ENCODE data around the gene ABHD6. TPM values are rescaled to one million over a fixed set of nuclear protein-coding genes. Genes with fewer than 3 reads are reported as not detected.

Gene ABHD6
- total RNA-seq, 1 donor from 2014 or later = 4.9 TPM

DNA sequence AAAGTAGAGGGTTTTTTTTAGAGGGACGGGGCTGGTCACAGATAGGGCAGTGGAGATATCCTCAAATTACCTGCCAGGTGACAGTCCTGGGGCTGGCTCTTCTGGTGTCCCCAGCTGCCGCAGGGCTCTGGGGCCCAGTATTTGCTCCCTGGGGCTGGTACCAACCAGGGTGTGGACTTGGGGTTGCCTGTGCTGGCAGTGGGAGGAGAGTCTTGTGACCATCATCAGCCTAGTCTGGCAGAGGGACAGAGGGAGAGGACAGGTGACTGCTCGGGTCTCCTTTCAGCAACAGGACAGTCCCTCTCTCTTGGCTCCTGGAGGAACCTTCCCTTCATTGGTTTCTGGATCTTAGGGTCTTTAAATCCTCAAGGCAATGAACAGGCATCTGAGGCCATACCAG, 60.6 kb downstream of the ABHD6 start:
- H3K9me3 Mint-ChIP-seq = peaks cover 4% of the 10 kb centered on the region
- DNase-seq (ENCODE audit: low spot score in 2 of 2, unreplicated experiment in 2 of 2) = no peak
- H3K4me3 Mint-ChIP-seq = no peak overlapping the region
- H3K4me1 Mint-ChIP-seq = no peaks in the 10 kb centered on the region
- H3K27me3 Mint-ChIP-seq (ENCODE audit: low read depth) = peaks cover 37% of the 10 kb centered on the region
- no peak overlapping the region for H3K27ac Mint-ChIP-seq
- no peaks in the 10 kb centered on the region for H3K36me3 Mint-ChIP-seq
- TF ChIP-seq, protein P1, sequence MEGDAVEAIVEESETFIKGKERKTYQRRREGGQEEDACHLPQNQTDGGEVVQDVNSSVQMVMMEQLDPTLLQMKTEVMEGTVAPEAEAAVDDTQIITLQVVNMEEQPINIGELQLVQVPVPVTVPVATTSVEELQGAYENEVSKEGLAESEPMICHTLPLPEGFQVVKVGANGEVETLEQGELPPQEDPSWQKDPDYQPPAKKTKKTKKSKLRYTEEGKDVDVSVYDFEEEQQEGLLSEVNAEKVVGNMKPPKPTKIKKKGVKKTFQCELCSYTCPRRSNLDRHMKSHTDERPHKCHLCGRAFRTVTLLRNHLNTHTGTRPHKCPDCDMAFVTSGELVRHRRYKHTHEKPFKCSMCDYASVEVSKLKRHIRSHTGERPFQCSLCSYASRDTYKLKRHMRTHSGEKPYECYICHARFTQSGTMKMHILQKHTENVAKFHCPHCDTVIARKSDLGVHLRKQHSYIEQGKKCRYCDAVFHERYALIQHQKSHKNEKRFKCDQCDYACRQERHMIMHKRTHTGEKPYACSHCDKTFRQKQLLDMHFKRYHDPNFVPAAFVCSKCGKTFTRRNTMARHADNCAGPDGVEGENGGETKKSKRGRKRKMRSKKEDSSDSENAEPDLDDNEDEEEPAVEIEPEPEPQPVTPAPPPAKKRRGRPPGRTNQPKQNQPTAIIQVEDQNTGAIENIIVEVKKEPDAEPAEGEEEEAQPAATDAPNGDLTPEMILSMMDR (IDR thresholded peaks at IDR 0.05; ENCODE audit: unreplicated experiment) = no peak

DNA sequence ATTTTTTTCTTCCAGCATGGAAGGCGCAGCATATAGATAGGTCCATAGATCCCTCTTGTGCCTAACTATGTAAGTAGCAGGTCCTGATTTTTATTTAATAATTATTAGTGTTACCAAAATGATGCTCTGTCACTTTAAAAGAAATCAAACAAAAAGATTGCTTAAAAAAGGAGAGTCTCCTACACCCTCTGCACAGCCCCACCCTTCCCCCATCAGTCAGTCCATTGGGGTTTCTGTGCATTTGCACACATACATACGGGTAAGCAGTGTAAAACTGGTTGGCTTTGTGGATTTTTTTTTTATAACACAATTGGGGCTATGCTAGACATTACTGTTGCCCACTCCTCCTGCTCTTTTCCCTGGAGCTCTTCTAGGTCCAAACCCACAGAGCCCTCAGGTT, 61.5 kb downstream of the ABHD6 start:
- TF ChIP-seq, protein P1 (IDR thresholded peaks at IDR 0.05; ENCODE audit: unreplicated experiment) = no peak

DNA sequence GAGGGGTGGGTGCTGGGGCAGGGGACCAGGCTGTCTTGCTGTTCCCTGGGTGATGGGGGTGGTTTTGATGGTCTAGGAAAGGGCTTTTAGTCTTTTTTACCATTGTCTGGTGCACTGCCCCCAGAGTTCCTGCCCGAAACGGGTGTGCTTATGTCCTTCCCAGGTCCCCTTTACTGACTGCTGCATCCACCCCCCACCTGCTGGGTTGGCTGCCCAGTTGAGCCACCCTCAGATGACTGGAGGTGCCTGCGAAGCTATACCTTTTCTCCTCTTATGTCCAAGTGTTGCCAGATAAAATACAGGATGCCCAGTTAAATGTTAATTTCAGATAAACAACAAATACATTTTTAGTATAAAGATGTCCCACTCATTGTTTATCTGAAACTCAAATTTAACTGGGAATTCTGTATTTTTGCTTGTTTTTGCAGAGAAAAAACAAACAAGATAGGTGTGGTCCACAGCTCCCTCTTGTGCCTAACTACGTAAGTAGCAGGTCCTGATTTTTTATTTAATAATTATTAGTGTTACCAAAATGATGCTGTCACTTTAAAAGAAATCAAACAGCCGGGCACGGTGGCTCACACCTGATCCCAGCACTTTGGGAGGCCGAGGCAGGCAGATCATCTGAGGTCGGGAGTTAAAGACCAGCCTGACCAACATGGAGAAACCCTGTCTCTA, 62.4 kb downstream of the ABHD6 start:
- Mint-ChIP-seq H3K4me1 (no peaks in the 10 kb centered on the region), H3K9me3 (peaks cover 4% of the 10 kb centered on the region), H3K27ac (no peak overlapping the region), H3K27me3 (ENCODE audit: low read depth) (peaks cover 37% of the 10 kb centered on the region), H3K4me3 (no peak overlapping the region), H3K36me3 (no peaks in the 10 kb centered on the region)
- DNase-seq (ENCODE audit: low spot score in 2 of 2, unreplicated experiment in 2 of 2) = no peak
- TF ChIP-seq, protein P1 (IDR thresholded peaks at IDR 0.05; ENCODE audit: unreplicated experiment) = peak; percentile 66

More for the DNA sequence above, 61.5 kb downstream of the ABHD6 start:
- H3K9me3 Mint-ChIP-seq = peaks cover 4% of the 10 kb centered on the region
- no peak overlapping the region for H3K27ac Mint-ChIP-seq
- H3K36me3 Mint-ChIP-seq = no peaks in the 10 kb centered on the region
- no peak overlapping the region for H3K4me3 Mint-ChIP-seq
- H3K4me1 Mint-ChIP-seq = no peaks in the 10 kb centered on the region
- no peak for DNase-seq (ENCODE audit: low spot score in 2 of 2, unreplicated experiment in 2 of 2)
- peaks cover 37% of the 10 kb centered on the region for H3K27me3 Mint-ChIP-seq (ENCODE audit: low read depth)

DNA sequence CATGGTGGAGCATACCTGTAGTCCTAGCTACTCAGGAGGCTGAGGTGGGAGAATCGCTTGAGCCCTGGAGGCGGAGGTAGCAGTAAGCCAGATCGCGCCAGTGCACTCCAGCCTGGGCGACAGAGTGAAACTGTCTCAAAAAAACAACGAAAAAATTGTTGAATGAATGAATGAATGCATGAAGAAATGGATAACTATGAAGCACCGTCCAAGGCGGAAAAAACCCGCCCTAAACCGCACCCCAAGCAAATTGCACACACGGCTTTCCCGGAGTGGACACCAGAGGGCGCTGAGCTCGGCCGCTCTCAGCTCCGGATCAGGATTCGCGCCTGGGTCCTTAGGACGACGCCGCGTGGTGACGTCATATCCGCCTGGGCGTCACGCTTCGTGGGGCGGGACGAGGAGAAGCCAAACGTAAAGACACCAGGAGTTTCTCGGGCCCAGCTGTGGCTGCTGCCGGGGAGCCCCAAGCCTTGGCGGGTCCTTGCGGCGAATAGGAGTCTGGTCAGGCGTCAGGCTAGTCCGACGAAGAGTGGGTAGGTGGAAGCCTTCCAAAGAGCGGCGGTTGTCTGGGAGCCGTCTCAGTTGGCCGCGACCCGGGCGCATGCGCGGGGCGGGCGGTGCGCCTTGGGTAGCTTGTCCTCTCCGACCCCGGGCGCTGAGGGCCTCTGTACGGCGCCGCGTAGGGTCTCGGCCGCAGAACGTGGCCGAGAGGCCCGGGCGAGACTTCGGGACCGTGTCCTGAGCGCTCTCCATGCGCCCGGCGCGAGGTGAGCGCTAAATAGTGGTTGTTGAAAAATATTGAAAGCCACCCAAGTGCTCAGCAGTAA, 68.5 kb downstream of the ABHD6 start, which contains the start of the genes HTD2 and RPP14:
HTD2 (plus strand) TSS at position 639 of the 830 bp plus-strand sequence. CDS start 11,094 bp downstream, outside the sequence.
RPP14 (plus strand) TSS at position 364 of the 830 bp plus-strand sequence. CDS start 4,085 bp downstream, outside the sequence.
- peak within 1 kb of the TSS; percentile 100 for H3K27ac Mint-ChIP-seq
- DNase-seq (ENCODE audit: low spot score in 2 of 2, unreplicated experiment in 2 of 2) = peak; percentile 95 to 98
- H3K9me3 Mint-ChIP-seq = no peaks in the 10 kb centered on the region
- TF ChIP-seq, protein P1 (IDR thresholded peaks at IDR 0.05; ENCODE audit: unreplicated experiment) = peak; percentile 94
- peaks cover 26% of the 10 kb centered on the region for H3K4me1 Mint-ChIP-seq
- H3K4me3 Mint-ChIP-seq = peak within 1 kb of the TSS; percentile 89
- H3K36me3 Mint-ChIP-seq = peaks cover 7% of the 10 kb centered on the region
- H3K27me3 Mint-ChIP-seq (ENCODE audit: low read depth) = peaks cover 20% of the 10 kb centered on the region

DNA sequence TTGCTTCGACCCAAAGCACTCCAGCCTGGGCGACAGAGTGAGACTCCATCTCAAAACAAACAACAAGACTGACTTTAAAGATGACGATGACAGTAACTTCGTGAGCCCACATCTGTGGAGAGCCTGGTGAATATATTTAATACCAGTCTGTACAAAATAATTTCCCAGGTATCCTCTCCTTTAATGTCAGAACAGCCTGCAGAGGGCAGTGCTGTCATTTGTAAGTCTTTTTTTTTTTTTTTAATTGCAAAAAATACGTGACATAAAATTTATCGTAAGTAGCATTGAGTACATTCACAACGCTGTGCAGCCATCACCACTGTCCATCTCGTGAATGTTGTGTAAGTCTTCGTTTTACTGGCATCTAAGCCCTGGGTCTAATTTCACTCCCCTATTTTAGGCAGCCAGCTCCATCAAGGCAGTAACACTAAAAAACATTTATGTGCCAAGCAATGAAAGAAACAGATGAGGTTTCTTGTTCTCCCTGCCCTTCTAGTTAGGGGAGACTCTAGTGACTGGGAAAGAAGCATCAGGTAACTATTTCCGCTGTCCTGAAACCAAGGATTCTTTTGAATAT, 70.1 kb downstream of the ABHD6 start:
- TF ChIP-seq, protein P1 (IDR thresholded peaks at IDR 0.05; ENCODE audit: unreplicated experiment) = peak; percentile 41
- Mint-ChIP-seq H3K36me3 (peaks cover 19% of the 10 kb centered on the region), H3K4me1 (peaks cover 26% of the 10 kb centered on the region), H3K27me3 (ENCODE audit: low read depth) (peaks cover 4% of the 10 kb centered on the region), H3K9me3 (no peaks in the 10 kb centered on the region), H3K27ac (peak overlapping the region; percentile 100), H3K4me3 (peak overlapping the region; percentile 89)
- no peak for DNase-seq (ENCODE audit: low spot score in 2 of 2, unreplicated experiment in 2 of 2)

Measured in mesothelial cell of epicardium (in vitro differentiated cells).